AG04450 (cell line): ENCODE results near the gene SLC27A1. TPM values are rescaled to one million over a fixed set of nuclear protein-coding genes. Genes with fewer than 3 reads are reported as not detected.
A peak's percentile ranks its signal among the peaks of the same experiment; 100 is the strongest.

Source experiments
- CTCF ChIA-PET: fragments of 300-600, 350-600 bp; formaldehyde crosslinking; extraction: SDS; loops from one replicate; lab custom pipeline; 2022; ENCODE audit warnings: antibody characterized with exemption, inconsistent platforms; lab: Charles Lee
- POLR2A ChIA-PET: fragments of 350-600 bp; formaldehyde crosslinking; extraction: SDS; loops from one replicate; lab custom pipeline; 2021; ENCODE audit warnings: antibody characterized with exemption, inconsistent platforms; lab: Yijun Ruan, JAX
- DNase-seq: peaks from one replicate; pipeline ENCODE4 v3.0.0-alpha.2; 2011; ENCODE audit warnings: low read depth, low spot score
- H3K27ac ChIP-seq: one replicate; pipeline ENCODE4 v1.5.1; 2012; ENCODE audit warnings: low read depth, low read length, control low read depth
- H3K27me3 ChIP-seq: one replicate; pipeline ENCODE4 v1.6.0; 2012; ENCODE audit warnings: low read length; ENCODE audit not compliant: control insufficient read depth, insufficient read depth
- H3K4me3 ChIP-seq: 2 replicates; pipeline ENCODE4 v1.5.1; 2011; ENCODE audit warnings: mild to moderate bottlenecking, low read depth, low read length, control low read depth
- H3K9me3 ChIP-seq: 2 replicates; pipeline ENCODE4 v1.5.1; 2012; ENCODE audit warnings: low read length; ENCODE audit not compliant: control insufficient read depth, insufficient read depth
- polyA plus RNA-seq: library from polyadenylated mRNA; depleted of rRNA; stranded (reverse); fragments of >200 nt; gene quantifications from 2 replicates; pipeline ENCODE4 v1.2.3, GENCODE V29; 2011
- TF ChIP-seq, protein P1 (sequence below): IDR thresholded peaks from 2 replicates; pipeline ENCODE4 v1.5.1; 2011; ENCODE audit warnings: low read depth, low read length, control low read depth, inconsistent platforms

The SLC27A1 gene
- polyA plus RNA-seq, 1 experiment = 8.3 TPM

DNA sequence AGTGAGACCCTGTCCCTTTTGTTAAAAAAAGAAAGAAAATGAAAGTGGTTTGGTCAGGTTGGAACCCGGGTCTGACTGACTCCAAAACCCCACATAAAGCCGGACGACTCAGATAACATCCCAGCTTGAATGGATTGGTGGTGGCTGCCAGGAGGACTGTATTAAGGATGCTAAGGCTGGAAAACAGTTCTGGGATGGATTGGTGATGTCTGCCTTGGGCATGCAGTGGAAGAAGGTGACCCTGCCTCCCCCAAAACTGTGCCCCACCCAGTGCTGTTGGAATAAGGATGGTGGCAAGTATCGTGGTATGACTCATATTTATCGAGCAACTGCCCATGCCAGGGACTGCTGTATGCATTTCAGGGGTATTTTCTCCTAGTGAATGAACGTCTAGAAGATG lies 66.6 kb downstream of the SLC27A1 start:
- ChIA-PET CTCF (no interaction called here), POLR2A (interaction anchor here (0.6 kb wide), 1 partner anchor 12 kb away, joined by 3 read pairs; no protein-coding TSS in a partner anchor)
- no peak overlapping the region for H3K27ac ChIP-seq
- no peaks in the 10 kb centered on the region for H3K27me3 ChIP-seq
- H3K9me3 ChIP-seq = peaks cover 7% of the 10 kb centered on the region; the same call in 1 of the 2 replicates
- no peak for DNase-seq
- no peak overlapping the region for H3K4me3 ChIP-seq
- TF ChIP-seq, protein P1, sequence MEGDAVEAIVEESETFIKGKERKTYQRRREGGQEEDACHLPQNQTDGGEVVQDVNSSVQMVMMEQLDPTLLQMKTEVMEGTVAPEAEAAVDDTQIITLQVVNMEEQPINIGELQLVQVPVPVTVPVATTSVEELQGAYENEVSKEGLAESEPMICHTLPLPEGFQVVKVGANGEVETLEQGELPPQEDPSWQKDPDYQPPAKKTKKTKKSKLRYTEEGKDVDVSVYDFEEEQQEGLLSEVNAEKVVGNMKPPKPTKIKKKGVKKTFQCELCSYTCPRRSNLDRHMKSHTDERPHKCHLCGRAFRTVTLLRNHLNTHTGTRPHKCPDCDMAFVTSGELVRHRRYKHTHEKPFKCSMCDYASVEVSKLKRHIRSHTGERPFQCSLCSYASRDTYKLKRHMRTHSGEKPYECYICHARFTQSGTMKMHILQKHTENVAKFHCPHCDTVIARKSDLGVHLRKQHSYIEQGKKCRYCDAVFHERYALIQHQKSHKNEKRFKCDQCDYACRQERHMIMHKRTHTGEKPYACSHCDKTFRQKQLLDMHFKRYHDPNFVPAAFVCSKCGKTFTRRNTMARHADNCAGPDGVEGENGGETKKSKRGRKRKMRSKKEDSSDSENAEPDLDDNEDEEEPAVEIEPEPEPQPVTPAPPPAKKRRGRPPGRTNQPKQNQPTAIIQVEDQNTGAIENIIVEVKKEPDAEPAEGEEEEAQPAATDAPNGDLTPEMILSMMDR = no peak

DNA sequence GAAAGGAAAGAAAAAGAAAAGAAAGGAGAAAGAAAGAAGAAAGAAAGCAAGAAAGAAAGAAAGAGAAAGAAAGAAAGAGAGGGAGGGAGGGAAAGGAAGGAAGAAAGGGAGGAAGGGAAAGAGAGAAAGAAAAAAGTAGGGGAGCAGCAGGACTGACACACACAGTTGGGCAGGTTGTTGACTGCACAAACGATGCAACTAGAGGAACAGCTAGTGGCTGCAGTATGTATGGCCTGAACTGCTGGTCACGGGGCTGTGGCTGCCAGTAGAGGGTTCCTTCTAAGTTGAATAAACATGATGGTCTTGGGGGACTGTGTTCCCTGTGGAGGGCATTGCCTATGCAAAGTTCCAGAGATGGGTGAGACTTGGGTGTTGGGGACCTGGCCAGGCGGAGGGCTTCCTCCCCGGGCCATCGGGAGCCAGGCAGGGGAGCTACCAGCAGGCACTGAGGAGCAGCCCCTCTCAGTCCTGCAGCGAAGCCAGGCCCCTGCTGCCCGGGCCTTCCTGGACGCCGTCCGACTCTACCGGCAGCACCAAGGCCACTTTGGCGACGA lies 68.4 kb downstream of the SLC27A1 start:
- TF ChIP-seq, protein P1 = no peak
- DNase-seq = no peak
- peaks cover 7% of the 10 kb centered on the region; the same call in 1 of the 2 replicates for H3K9me3 ChIP-seq
- CTCF ChIA-PET = interaction anchor here (0.5 to 1.0 kb wide), 3 partner anchors 36 to 850 kb away, joined by 3 to 4 read pairs (median 3); no protein-coding TSS in a partner anchor
- POLR2A ChIA-PET = interaction anchor here (1.0 to 1.1 kb wide), 2 partner anchors 18 to 228 kb away, joined by 3 to 5 read pairs; no protein-coding TSS in a partner anchor
- peak overlapping the region; percentile 58 for H3K4me3 ChIP-seq
- H3K27me3 ChIP-seq = peaks cover 2% of the 10 kb centered on the region
- no peak overlapping the region for H3K27ac ChIP-seq

DNA sequence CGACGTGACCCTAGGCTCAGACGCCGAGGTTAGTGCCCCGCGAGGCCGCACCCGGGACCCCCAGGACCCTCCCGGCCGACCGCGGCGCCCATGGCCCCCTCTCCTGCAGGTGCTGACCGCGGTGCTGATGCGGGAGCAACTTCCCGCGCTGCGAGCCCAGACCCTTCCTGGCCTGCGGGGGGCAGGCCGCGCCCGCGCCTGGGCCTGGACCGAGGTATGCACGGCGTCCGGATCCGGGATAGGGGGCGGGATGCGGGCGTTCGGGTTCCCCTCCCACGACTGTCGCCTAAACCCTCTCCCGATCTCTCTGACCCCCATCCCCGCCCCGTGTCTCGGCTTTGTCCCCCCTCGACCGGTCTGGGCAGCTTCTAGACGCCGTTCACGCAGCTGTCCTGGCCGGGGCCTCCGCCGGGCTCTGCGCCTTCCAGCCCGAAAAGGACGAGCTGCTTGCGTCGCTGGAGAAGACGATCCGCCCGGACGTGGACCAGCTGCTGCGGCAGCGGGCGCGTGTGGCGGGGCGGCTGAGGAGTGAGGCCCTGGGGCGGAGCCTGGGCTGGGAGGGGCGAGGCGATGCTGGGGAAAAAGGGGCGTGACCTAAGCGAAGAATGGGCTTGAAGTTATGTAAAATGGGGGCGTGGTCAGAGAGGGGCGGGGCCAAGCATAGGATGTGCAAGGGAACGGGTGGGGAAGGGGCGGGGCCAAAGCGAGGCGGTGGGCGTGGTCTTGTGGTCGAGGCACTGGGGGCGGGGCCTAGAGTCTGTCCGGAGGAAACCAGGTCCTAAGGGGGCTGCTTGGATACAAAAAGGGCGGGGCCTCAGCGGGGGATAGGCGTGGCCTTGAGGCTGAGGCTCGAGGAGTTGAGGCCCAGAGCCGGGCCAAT lies 69.2 kb downstream of the SLC27A1 start:
- POLR2A ChIA-PET = interaction anchor here (0.6 to 1.1 kb wide), 4 partner anchors 17 to 227 kb away, joined by 3 to 5 read pairs (median 4); no protein-coding TSS in a partner anchor
- CTCF ChIA-PET = interaction anchor here (1.0 kb wide), 1 partner anchor 35 kb away, joined by 3 read pairs; no protein-coding TSS in a partner anchor
- peaks cover 7% of the 10 kb centered on the region; the same call in 1 of the 2 replicates for H3K9me3 ChIP-seq
- peak overlapping the region; percentile 58 for H3K4me3 ChIP-seq
- peak; percentile 83 for DNase-seq
- no peak overlapping the region for H3K27ac ChIP-seq
- TF ChIP-seq, protein P1 = peak; percentile 28
- peaks cover 2% of the 10 kb centered on the region for H3K27me3 ChIP-seq

DNA sequence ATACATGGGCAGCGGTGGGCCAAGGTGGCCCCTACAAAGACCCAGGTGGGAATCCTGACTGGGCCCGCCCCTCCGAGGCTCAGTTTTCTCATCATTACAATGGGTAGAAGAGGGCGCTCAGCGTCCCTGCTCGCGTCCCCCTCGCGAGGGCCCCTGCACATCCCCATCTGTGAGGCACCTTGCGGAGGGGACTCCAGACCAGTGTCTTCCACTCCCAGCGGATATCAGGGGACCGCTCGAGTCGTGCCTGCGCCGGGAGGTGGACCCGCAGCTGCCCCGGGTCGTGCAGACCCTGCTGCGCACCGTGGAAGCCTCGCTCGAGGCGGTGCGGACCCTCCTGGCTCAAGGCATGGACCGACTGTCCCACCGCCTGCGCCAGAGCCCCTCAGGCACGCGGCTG lies 69.8 kb downstream of the SLC27A1 start:
- no peak overlapping the region for H3K4me3 ChIP-seq
- DNase-seq = no peak
- no peak overlapping the region for H3K27ac ChIP-seq
- POLR2A ChIA-PET = interaction anchor here (0.7 to 1.1 kb wide), 3 partner anchors 16 to 226 kb away, joined by 3 to 5 read pairs (median 4); no protein-coding TSS in a partner anchor
- H3K9me3 ChIP-seq = peaks cover 7% of the 10 kb centered on the region; the same call in 1 of the 2 replicates
- CTCF ChIA-PET = interaction anchor here (1.0 kb wide), 1 partner anchor 35 kb away, joined by 3 read pairs; no protein-coding TSS in a partner anchor
- TF ChIP-seq, protein P1 = no peak
- peaks cover 2% of the 10 kb centered on the region for H3K27me3 ChIP-seq
